Retinal pigment epithelial cell (primary cell): Measurements from ENCODE around the gene TGM2.
A peak's percentile ranks its signal among the peaks of the same experiment; 100 is the strongest.

Experiments used
- DNase-seq: peaks from one replicate; pipeline ENCODE4 v3.0.0-alpha.2; 2010; ENCODE audit warnings: low read depth
- H3K4me3 ChIP-seq: 2 replicates; pipeline ENCODE4 v1.5.1; 2011; ENCODE audit warnings: mild to moderate bottlenecking, low read length, control low read depth, moderate library complexity
- TF ChIP-seq, protein P1 (sequence below): conservative IDR thresholded peaks from 2 replicates; pipeline ENCODE4 v1.5.1; 2011; ENCODE audit warnings: low read depth, low read length, control low read depth, inconsistent platforms

TGM2 gene

DNA sequence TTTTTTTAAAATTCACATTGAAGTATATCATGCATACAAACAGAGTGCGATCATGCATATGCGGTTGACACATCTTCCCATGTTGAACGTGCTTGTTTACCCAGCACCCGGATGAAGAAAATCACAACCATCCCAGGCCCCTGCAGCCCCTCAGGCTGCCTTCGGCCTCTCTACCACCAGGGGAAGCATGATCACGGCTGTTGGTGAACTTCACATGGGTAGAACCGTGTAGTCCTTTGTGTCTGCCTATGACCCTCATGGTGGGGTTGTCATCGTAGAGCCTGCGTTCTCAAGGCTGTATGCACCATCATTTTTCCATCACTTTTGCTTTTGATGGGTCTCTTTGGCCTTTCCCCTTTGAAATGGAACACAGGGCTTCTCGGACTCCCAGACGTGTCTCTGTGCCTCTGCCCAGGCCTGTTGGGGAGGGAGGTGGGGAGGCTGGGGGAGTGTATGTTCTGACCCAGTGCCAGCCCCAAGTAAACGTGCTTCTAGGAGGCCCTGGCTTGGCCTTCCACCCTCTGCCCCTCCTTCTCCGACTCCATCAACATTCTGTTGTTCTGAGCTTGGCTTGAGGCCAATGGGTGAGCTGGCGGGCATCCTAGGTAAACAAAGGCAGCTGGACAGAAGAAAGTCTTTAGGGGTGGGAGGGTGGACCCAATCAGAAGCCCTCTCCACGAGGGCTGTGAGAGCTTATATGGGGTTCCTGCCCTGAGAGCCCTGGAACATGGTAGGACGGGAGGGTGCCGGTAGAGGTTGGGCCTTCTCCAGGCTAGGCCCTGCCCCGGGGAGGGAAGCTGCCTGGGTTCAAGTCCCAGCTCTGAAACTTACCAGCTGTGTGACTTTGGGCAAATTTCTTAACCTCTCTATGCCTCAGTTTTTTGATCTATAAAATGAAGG lies 39.7 kb downstream of the TGM2 start:
- no peak for DNase-seq

DNA sequence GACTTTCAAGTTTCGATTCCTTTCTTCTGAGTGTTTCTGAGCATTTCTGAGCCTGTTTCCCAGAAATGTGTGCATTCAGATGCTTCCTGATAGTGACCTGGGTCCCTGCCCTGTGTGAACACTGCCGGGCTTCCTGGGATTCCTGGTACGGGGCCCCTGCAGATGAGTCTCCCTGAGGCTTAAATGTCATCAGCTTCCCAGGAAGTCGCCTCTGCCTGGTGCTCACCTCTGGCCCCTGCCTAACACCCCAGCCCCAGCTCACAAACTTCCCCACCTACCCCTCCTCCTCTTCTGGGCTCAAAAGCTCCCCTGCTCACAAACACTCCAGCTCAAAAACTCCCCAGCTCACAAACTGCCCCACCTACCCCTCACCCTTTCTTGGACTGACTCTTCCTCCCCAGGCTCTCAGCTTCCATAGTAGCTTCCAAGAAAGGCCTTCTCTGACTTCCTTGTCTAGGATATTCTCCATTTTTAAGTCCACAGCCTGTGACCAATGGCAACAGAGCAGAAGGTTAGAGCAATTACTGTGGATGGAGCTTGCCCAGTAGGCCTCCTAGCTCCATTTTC lies 42.0 kb downstream of the TGM2 start:
- no peak overlapping the region for H3K4me3 ChIP-seq
- TF ChIP-seq, protein P1, sequence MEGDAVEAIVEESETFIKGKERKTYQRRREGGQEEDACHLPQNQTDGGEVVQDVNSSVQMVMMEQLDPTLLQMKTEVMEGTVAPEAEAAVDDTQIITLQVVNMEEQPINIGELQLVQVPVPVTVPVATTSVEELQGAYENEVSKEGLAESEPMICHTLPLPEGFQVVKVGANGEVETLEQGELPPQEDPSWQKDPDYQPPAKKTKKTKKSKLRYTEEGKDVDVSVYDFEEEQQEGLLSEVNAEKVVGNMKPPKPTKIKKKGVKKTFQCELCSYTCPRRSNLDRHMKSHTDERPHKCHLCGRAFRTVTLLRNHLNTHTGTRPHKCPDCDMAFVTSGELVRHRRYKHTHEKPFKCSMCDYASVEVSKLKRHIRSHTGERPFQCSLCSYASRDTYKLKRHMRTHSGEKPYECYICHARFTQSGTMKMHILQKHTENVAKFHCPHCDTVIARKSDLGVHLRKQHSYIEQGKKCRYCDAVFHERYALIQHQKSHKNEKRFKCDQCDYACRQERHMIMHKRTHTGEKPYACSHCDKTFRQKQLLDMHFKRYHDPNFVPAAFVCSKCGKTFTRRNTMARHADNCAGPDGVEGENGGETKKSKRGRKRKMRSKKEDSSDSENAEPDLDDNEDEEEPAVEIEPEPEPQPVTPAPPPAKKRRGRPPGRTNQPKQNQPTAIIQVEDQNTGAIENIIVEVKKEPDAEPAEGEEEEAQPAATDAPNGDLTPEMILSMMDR, result no peak
- no peak for DNase-seq

More for the DNA sequence above, 39.7 kb downstream of the TGM2 start:
- TF ChIP-seq, protein P1, result peak; percentile 8
- no peak overlapping the region for H3K4me3 ChIP-seq

DNA sequence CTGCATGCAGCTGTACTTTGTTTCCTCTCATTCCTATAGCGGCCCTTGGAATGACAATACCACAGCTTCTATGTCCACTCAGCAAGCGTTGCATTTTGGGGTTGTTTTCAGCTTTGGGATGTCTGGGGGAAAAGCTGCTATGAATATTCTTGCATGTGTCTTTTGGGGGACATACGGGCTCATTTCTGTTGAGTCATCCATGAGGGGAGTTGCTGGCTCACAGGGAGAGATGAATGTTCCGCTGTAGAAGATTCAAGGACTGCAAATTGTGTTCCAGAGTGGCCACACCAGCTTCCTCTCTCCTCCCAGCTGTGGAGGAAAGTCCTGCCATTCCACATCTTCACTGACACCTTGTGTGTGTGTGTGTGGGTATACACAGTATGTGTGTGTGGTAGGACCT lies 43.3 kb downstream of the TGM2 start:
- TF ChIP-seq, protein P1, result no peak
- no peak for DNase-seq
- H3K4me3 ChIP-seq, result no peak overlapping the region

DNA sequence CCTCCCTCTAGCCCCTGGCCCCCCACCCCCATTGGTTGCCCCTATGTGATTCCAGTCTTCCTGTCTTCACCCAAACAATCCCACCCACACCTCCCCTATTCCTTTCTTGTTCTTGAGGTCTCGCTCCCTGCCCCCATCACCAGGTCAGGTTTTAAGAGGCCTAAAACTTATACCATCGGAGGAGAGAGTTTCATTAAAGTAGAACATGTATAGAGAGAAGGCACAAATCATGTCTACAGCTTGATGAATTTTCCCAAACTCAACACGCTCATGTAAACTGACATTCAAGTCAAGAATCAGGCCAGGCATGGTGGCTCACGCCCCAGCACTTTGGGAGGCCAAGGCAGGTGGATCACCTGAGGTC lies 44.5 kb downstream of the TGM2 start:
- TF ChIP-seq, protein P1, result no peak
- H3K4me3 ChIP-seq, result no peak overlapping the region
- no peak for DNase-seq

DNA sequence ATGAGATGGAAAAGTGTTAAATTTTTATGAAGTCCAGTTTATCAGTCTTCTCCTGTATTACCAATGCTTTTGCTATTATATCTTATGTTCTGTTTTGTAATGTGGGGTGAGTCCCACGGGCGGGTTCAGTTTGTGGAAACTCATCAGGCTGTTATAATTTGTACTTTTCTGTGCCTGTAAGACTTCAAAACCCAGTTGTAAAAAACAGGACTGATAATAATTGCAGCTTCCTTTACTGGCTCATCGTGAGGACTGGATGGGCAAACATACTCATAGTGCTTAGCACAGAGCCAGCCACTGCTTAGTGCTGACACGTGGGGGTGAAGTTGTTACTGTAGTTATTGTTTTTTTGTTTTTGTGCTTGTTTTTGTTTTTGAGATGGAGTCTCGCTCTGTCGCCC lies 45.6 kb downstream of the TGM2 start:
- no peak for DNase-seq
- no peak overlapping the region for H3K4me3 ChIP-seq
- TF ChIP-seq, protein P1, result no peak

DNA sequence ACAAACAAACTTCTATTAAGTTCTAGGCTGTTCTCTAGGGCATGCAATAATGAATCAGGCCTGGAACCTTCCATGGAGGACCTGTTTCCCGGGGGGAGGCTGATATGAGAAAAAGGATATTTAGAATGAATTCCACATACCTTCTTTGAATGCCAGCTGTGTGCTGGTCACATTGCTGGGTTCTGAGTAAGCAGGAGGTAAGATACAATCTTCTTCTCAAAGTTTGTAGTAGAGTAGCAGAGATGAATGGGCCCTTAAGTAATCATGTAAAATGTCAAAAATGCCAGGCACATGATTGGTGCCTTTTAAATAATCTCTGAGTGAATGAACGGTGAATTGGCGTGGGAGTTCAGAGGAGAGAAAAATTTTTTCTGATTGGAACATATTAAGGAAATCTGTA lies 47.4 kb downstream of the TGM2 start:
- TF ChIP-seq, protein P1, result no peak
- no peak overlapping the region for H3K4me3 ChIP-seq
- DNase-seq, result peak; percentile 81

DNA sequence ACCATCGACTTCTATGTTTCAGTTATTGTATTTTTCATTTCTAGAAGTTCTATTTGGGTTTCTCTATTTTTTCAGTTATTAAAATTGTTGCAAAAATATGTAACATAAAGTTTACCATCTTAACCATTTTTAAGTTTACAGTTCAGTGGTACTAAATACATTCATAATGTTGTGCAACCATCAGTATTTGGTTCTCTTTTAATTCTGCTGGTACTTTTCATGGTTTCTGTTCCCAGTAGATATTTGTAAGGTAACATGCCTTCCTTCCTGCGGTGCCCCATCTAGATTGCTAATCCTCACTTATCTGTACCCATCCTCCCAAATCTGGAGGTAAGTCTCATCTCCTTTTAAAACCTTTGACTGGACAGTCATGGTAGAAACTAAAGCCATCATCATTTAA lies 47.9 kb downstream of the TGM2 start:
- TF ChIP-seq, protein P1, result no peak
- DNase-seq, result no peak
- H3K4me3 ChIP-seq, result no peak overlapping the region
